NT2/D1 (cell line): ENCODE measurements around the gene KDM8.

Experiments used
- DNase-seq: peaks from one replicate; pipeline ENCODE4 v3.0.0-alpha.2; 2011; ENCODE audit warnings: low read depth, low spot score
- H3K27me3 ChIP-seq: 2 replicates; pipeline ENCODE4 v1.6.0; 2011; ENCODE audit warnings: mild to moderate bottlenecking; ENCODE audit not compliant: insufficient read length, insufficient read depth
- H3K36me3 ChIP-seq: 2 replicates; pipeline ENCODE4 v1.6.1; 2011; ENCODE audit warnings: mild to moderate bottlenecking, low read length, mixed read lengths; ENCODE audit not compliant: insufficient read depth, insufficient read length
- H3K4me1 ChIP-seq: 2 replicates; pipeline ENCODE4 v1.5.1; 2011; ENCODE audit not compliant: insufficient read depth, insufficient read length
- H3K4me3 ChIP-seq: 2 replicates; pipeline ENCODE4 v1.5.1; 2011; ENCODE audit warnings: low read depth; ENCODE audit not compliant: insufficient read length
- H3K9ac ChIP-seq: 2 replicates; pipeline ENCODE4 v1.6.0; 2011; ENCODE audit warnings: low read depth; ENCODE audit not compliant: insufficient read length
- H3K9me3 ChIP-seq: 2 replicates; pipeline ENCODE4 v1.5.1; 2011; ENCODE audit warnings: mild to moderate bottlenecking, low read length; ENCODE audit not compliant: insufficient read depth
- SUZ12 ChIP-seq: IDR thresholded peaks from 2 replicates; pipeline ENCODE4 v1.6.1; 2011; ENCODE audit not compliant: insufficient read length, insufficient read depth; ENCODE audit errors: extremely low read depth
- YY1 ChIP-seq: IDR thresholded peaks from 2 replicates; pipeline ENCODE4 v1.6.1; 2011; ENCODE audit not compliant: insufficient read length, insufficient read depth
- ZNF274 ChIP-seq: IDR thresholded peaks from 2 replicates; pipeline ENCODE4 v1.6.1; 2011; ENCODE audit warnings: mild to moderate bottlenecking, low read depth, low read length

KDM8 gene

GRCh38 chr16:27228045-27228444 is 24.7 kb downstream of the KDM8 start:
- H3K27me3 ChIP-seq, result no peaks in the 10 kb centered on the region
- H3K4me1 ChIP-seq, result peaks cover 6% of the 10 kb centered on the region
- DNase-seq, result no peak
- H3K9ac ChIP-seq, result no peak overlapping the region
- no peaks in the 10 kb centered on the region for H3K9me3 ChIP-seq
- peaks cover 80% of the 10 kb centered on the region for H3K36me3 ChIP-seq
- H3K4me3 ChIP-seq, result no peak overlapping the region
- TF ChIP-seq SUZ12, result no peak
- no peak for TF ChIP-seq YY1
- no peak for TF ChIP-seq ZNF274

- TF ChIP-seq YY1, result no peak
- no peak for TF ChIP-seq SUZ12
- no peak for TF ChIP-seq ZNF274
- Histone ChIP-seq H3K27me3 (no peaks in the 10 kb centered on the region), H3K4me1 (peaks cover 6% of the 10 kb centered on the region), H3K9me3 (no peaks in the 10 kb centered on the region), H3K4me3 (no peak overlapping the region), H3K9ac (no peak overlapping the region), H3K36me3 (peaks cover 83% of the 10 kb centered on the region)
- DNase-seq, result no peak
These were observed 25.5 kb downstream of the KDM8 start for GRCh38 chr16:27228621-27229501.

DNA sequence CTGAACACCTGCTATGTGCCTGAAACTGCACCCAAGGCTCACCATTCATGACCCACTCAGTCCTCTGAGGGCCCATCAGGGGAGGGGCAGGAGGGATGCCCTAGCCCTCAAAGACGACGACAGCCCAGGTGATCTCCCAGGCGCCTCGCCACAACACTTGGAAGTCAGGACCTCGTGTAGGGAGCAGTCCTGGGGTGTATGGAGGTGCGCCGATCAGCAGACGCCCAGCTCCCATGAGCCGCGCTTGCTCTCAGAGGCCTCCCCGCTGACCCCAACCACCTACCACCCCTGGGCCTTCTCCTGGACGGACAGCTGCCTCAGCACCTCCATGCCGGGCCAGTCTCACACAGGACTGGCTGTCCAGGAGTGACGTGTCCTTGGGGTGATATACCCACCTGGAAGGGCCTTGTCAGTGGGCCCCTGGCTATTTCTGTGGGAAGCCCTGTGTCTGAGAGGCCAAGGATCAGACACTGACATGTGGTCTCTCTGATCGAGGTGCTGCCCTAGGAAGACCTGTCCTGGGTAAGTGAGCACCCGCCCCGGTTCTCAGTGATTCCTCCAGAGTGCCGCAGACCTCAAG is 26.7 kb downstream of the KDM8 start:
- Histone ChIP-seq H3K4me3 (no peak overlapping the region), H3K36me3 (peaks cover 81% of the 10 kb centered on the region), H3K27me3 (no peaks in the 10 kb centered on the region), H3K4me1 (peaks cover 4% of the 10 kb centered on the region), H3K9ac (no peak overlapping the region), H3K9me3 (no peaks in the 10 kb centered on the region)
- no peak for DNase-seq
- TF ChIP-seq SUZ12 (no peak), ZNF274 (no peak), YY1 (no peak)

- TF ChIP-seq SUZ12, result no peak
- TF ChIP-seq YY1, result no peak
- no peak for TF ChIP-seq ZNF274
- no peak for DNase-seq
- H3K4me3 ChIP-seq, result no peak overlapping the region
These were observed 27.3 kb downstream of the KDM8 start for GRCh38 chr16:27230562-27231001.

DNA sequence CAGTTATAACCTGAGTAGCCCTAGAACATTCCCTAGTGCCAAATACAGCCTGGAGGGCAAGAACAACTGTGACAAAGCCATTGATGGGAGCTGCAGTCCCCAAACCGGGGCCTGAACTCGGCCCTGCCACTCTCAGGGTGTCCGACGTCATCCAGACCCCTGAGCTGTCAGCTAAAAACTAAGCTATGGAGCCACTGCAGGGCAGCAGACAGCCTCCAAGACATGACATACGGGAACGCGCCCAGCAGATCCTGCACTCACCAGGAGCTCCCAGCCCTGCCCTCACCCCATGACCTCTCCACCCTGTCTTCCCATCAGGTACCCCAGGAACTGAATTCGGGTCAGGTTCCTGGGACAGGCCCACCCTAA is 28.4 kb downstream of the KDM8 start:
- Histone ChIP-seq H3K4me3 (no peak overlapping the region), H3K4me1 (peaks cover 4% of the 10 kb centered on the region), H3K9ac (no peak overlapping the region), H3K36me3 (peaks cover 65% of the 10 kb centered on the region), H3K9me3 (no peaks in the 10 kb centered on the region), H3K27me3 (no peaks in the 10 kb centered on the region)
- DNase-seq, result no peak
- no peak for TF ChIP-seq SUZ12
- no peak for TF ChIP-seq YY1
- TF ChIP-seq ZNF274, result no peak

More at GRCh38 chr16:27230562-27231001, 27.3 kb downstream of the KDM8 start:
- H3K4me1 ChIP-seq, result peaks cover 4% of the 10 kb centered on the region
- peaks cover 75% of the 10 kb centered on the region for H3K36me3 ChIP-seq
- no peak overlapping the region for H3K9ac ChIP-seq
- H3K27me3 ChIP-seq, result no peaks in the 10 kb centered on the region
- no peaks in the 10 kb centered on the region for H3K9me3 ChIP-seq

GRCh38 chr16:27232061-27232900 is 29.0 kb downstream of the KDM8 start:
- Histone ChIP-seq H3K9ac (no peak overlapping the region), H3K27me3 (no peaks in the 10 kb centered on the region), H3K9me3 (no peaks in the 10 kb centered on the region), H3K4me3 (no peak overlapping the region), H3K4me1 (peaks cover 6% of the 10 kb centered on the region), H3K36me3 (peaks cover 58% of the 10 kb centered on the region)
- TF ChIP-seq YY1, result no peak
- TF ChIP-seq SUZ12, result no peak
- TF ChIP-seq ZNF274, result no peak
- DNase-seq, result no peak
